Measurements from ENCODE around the gene GALR3.
A peak's percentile ranks its signal among the peaks of the same experiment; 100 is the strongest.

GALR3 gene

DNA sequence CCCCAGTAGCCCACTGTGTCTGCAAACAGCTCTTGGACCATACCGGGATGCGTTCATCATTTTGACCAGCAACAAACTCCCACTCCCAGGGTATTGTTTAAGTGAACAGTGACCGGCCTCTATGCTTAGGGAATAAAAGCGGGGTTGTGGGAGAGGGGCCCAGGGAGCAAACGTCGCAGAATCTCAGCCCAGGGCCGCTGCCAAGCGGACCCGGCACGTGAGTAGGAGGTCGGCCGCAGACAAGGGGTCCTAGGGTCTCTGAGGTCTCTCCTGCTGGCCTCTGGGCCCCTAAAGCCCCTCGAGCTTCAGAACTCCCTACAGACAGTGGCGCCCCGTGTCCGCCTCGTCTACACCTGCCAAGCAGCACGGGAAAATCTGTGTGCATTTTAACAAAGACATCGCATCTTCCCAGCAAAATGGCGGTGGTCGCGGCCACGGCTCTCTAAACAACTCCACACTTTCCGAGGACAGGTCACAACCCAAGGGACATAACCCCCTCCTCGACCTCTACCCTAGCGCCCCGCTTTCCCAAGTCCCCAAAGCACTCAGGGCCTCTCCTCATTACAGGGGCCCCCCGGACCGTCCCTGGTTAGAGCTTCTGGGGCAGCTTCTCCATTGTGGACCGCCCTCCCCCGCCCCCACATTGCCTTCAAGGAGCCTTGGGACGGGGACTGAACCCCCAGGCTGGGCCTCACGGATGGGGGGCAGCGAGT, 19.4 kb upstream of the GALR3 start:
- no peak for DNase-seq

DNA sequence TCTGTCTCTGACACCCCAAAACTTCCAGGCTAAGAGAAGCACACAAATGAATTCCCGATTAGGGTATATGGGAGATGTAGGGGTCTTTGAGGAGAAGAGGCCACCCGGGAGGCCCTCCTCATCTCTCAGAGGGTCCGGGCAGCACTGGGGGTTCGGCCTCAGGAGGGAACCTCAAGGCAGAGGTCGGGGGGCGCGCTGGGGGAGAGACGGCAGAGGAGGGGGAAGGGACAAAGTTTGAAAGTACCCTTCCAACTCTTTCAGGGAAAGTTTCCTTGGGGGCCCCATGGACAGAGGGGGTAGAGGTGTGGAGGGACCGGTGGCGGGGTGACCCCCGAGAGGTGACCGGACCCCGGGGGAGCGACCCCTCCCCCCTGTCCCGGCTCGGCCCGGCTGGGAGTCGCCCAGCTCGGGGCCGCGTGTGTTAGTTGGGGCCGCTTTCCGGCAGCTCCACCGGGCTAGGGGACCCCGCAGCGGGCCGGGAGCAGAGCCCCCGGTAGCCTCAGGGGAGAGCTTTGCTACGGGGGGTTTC, 18.8 kb upstream of the GALR3 start:
- DNase-seq, result no peak

DNA sequence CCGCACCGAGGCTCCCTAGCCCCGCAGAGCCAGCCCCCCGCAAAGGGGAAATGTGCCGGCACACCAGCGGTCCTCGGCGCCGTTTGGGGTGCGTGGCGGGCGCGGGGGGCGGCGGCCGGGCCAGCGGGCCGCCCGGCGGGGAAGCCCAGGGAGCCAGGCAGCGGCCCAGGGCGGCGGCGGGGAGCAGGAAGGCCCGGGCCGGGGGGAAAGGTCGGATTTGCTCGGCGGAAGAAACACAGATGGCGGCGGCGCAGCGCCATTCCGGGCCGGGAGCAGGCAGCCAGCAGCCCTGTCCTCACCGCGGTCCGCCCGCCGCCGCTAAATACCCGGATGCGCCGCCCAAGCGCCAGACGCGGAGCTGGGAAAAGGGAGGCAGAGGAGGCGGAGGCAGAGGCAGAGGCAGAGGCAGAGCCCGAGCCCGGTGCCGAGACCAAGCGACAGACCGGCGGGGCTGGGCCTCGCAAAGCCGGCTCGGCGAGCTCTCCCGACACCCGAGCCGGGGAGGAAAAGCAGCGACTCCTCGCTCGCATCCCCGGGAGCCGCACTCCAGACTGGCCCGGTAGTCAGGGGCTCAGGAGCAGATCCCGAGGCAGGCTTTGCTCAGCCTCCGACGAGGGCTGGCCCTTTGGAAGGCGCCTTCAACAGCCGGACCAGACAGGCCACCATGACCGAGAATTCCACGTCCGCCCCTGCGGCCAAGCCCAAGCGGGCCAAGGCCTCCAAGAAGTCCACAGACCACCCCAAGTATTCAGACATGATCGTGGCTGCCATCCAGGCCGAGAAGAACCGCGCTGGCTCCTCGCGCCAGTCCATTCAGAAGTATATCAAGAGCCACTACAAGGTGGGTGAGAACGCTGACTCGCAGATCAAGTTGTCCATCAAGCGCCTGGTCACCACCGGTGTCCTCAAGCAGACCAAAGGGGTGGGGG, 18.0 kb upstream of the GALR3 start:
- peak; percentile 62 to 78 for DNase-seq

DNA sequence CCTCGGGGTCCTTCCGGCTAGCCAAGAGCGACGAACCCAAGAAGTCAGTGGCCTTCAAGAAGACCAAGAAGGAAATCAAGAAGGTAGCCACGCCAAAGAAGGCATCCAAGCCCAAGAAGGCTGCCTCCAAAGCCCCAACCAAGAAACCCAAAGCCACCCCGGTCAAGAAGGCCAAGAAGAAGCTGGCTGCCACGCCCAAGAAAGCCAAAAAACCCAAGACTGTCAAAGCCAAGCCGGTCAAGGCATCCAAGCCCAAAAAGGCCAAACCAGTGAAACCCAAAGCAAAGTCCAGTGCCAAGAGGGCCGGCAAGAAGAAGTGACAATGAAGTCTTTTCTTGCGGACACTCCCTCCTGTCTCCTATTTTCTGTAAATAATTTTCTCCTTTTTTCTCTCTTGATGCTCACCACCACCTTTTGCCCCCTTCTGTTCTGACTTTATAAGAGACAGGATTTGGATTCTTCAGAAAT, 17.3 kb upstream of the GALR3 start:
- DNase-seq, result no peak

DNA sequence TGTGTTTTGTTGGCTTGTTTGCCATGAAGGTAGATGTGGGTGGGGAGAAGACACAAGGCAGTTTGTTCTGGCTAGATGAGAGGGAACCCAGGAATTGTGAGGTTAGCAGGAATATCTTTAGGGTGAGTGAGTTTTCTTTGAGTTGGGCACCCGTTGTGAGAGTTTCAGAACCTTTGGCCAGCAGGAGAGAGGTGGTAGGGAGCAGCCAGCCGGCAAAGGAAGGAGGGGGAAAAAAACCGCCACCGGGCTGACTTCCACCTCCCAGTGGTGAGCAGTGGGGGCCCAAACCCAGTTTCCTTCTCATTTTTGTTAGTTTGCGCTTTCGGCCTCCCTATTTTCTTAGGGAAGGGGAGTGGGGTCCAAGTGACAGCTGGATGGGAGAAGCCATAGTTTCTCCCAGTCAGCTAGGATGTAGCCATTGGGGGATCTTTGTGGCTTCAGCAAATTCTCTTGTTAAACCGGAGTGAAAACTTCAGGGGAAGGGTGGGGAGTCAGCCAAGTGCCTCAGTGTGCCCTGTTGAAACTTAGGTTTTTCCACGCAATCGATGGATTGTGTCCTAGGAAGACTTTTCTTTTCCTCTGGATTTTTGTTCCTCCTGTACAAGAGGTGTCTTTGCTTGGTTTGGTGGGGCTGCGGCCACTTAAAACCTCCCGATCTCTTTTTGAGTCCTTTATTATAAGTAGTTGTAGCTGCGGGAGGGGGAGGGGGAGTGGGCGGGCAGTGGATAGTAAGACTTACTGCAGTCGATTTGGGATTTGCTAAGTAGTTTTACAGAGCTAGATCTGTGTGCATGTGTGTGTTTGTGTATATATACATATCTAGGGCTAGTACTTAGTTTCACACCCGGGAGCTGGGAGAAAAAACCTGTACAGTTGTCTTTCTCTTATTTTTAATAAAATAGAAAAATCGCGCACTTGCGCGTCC, 16.5 kb upstream of the GALR3 start:
- DNase-seq, result no peak

DNA sequence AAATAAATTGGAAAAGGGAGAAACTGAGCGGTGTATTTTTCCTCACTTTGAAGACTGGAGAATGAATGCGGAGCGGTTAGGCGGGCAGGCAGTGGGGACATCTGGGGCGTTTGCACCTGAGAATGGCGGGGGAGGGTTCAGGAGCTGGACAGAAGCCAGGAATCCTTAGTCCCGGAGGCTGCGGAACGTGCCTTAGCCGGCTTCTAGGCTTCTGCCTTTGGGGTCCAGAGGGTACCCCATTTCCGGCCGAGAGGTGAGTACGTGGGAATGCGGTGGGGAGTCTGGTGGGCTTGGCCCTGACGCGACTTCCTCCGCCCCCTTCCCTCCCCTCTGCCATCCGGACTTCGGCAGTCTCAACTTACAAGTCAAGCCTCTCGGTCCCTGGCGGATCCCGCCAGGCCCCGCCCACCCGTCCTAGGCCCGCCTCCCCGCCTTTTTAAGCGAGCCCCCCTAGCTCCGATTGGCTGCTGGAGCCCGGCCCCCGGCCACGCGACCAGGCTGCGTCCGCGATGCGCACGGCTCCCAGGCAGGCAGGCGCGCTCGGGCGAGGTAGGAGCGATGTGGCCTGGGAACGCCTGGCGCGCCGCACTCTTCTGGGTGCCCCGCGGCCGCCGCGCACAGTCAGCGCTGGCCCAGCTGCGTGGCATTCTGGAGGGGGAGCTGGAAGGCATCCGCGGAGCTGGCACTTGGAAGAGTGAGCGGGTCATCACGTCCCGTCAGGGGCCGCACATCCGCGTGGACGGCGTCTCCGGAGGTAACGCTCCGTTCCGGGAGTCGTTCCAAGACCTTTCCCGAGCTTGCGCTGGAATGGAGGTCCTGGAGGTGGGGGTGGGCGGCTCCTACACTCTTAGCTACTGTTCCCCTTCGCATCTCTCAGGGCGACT, 15.5 kb upstream of the GALR3 start, which contains the start of gene GCAT:
Gene GCAT, plus strand, starts transcription at position 525 of the 884 bp plus-strand sequence. Its CDS starts 34 bp downstream, at position 559.
- DNase-seq, result peak; percentile 73 to 87

DNA sequence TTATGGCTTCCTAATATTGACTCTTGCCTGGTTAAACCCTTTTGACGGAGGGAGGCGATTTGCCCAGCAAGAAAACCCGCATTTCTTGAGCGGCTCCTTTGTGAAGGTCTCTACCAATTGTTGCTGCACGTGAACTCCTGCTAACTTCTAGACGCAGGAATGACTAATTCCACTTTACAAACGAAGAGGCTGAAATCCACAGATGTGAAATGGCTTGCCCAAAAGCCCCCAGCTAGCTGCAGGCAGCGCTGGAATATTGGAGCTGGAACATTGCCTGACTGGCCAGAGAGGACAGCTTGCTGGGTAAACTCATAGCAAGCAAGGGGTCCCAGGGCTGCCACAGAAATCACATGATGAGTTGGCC, 14.9 kb upstream of the GALR3 start:
- DNase-seq, result no peak

DNA sequence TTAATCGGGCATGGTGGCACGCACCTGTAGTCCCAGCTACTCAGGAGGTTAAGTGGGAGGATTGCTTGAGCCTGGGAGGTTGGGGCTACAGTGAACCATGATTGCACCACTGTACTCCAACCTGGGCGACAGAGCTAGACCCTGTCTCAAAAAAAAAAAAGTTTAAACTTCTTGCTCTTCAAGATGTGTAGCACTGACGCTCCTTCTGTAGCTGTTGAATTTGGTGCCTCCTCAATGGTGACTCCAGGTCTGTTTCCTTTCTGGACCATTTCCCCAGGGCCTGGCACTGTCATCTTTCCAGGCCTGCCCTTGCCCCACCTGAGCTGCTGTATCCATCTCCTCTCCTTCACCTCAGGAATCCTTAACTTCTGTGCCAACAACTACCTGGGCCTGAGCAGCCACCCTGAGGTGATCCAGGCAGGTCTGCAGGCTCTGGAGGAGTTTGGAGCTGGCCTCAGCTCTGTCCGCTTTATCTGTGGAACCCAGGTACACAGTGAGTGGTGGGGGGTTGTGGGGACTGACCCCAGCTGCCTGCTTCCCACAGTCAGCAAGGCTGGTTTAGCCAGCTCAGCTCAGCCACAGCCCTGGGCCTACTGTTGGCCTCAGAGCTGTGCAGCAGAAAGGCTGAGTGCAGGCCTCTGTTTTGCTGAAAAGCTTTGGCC, 13.4 kb upstream of the GALR3 start:
- no peak for DNase-seq

DNA sequence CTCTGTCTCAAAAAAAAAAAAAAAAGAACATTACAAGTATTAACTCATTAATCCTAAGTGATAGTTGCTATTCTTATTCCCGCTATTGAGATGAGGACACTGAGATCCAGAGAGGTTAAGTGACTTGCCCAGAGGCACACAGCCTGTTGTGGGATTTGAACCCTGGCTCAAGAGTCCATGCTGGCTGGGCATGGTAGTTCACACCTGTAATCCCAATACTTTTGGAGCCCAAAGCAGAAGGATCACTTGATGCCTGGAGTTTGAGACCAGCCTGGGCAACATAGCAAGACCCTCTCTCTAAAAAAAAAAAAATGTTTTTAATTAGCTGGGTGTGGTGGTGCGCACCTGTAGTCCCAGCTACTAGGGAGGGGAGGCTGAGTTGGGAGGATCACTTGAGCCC, 11.3 kb upstream of the GALR3 start:
- no peak for DNase-seq

DNA sequence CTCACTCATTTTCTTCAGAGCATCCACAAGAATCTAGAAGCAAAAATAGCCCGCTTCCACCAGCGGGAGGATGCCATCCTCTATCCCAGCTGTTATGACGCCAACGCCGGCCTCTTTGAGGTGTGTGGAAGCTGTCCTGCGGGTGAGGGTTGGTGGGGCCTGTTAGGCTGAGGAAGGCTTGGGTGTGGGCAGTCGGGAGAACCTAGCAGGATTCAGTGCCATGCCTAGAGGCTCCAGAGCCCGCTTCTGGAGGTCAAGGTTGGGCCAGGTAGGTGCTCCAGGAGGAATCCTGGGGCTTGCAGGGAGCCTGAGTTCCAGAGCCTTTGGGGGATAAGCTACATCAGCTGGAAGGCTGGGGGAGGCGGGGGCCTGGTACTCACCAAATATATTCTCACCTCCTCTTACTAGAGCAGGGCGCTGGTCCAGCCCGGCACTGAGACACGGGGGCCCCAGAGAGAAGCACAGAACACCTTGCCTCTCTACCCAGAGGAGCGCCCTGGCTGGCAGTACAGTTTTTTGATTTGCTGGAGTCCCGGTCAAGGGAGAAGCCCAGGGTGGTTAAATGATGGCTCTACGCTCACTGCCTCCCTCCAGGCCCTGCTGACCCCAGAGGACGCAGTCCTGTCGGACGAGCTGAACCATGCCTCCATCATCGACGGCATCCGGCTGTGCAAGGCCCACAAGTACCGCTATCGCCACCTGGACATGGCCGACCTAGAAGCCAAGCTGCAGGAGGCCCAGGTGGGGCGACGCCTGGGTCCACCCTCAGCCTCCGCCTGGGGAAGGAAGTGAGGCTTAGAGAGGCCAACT, 10.1 kb upstream of the GALR3 start:
- DNase-seq, result no peak

DNA sequence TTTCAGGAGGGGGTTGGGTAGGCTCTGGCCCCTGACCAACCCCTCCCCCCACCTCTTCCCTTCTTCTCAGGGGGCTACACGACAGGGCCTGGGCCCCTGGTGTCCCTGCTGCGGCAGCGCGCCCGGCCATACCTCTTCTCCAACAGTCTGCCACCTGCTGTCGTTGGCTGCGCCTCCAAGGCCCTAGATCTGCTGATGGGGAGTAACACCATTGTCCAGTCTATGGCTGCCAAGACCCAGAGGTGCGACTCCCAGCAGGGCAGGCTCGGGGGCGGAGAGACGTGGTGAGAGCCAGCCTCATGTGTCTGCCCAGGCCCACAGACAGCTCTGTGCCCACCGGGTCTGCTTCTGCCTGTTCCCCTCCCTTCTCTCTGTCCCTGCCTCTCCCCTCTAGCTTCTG, 7.6 kb upstream of the GALR3 start:
- DNase-seq, result no peak

DNA sequence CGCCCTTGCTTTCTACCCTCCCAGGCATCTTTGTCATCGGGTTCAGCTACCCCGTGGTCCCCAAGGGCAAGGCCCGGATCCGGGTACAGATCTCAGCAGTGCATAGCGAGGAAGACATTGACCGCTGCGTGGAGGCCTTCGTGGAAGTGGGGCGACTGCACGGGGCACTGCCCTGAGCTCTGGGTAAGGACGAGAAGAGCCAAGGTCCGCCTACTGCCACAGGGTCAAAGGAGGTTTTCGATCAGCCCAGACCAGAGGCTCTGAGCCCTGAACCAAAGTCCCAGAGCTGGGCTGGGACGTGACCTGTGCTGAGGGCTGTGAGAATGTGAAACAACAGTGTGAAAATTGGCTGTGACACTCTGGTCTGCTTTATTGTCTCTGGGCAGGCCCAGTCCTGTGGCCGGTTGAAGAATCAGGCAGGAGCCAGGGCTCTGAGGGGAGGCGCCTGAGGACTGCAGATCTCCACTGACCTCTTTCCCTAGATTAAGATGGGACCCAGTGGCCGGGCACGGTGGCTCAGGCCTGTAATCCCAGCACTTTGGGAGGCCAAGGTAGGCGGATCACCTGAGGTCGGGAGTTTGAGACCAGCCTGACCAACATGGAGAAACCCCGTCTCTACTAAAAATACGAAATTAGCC, 6.5 kb upstream of the GALR3 start:
- no peak for DNase-seq

DNA sequence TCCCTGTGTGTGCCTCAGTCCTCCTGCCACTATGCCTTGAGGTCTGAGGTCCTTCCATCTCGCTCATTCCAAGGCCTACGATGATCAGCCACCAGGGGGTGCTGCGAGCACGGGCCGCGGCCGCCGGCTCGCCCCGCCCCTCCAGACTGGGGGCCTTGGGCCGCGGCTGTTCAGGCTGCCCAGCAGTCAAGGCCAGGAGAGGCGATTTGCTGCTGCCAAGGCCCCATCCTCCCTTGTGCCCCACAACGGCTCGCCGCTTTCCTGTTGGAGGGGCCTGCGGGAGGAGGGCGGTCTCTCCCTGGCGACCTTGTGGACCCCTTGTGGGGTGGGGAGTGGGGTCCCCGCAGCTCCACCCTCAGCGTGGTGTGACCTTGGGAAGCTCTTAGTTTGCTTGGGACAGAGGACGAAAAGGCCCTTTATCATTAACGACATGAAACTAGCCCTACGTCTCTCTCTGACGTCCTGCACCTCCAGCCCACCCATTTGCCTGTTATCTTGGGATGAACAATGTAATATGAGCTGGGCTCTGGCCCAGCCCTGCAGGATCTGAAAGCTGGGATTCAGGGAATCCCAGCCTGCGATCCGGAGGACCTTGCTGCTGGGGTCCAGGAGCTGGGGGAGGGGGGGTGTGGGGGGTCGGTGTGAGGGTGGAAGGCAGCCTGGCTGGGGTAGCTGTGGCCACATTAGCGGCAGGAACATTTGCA, 5.3 kb upstream of the GALR3 start:
- peak in 1 of 2 donors; percentile 62 for DNase-seq

DNA sequence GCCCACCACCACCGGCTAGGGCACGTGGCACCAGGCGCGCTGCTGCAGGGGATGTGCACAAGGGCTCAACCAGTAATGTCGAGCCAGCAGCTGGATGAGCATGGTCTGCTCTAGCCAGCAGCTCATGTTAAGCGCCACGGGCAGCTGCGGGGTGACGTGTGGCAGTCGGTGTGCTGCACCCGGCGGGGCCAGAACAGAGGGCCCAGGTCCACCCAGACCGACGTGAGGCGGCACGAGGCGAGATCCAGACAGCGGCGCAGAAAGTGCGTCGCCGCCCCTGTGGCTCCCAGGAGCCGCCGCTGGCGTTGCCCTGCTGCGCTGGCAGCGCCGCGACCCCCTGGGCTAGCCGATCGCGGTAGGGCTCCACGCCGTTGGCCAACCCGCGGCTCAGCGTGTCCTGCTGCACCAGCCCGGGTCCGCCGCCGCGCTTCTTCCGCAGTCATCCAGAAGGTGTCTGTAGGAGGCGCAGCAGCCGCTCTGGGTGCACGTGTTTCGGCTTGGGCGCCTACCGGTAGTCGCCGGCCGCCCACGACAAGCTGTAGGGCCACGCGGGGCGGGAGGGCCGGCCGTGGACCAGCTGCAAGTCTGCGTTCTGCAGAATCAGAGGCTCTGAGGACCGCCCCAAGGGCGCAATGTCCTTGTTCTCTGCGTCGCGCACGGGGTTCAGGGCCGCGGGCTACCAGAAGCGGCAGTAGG, 4.6 kb upstream of the GALR3 start:
- peak; percentile 30 to 40 for DNase-seq

DNA sequence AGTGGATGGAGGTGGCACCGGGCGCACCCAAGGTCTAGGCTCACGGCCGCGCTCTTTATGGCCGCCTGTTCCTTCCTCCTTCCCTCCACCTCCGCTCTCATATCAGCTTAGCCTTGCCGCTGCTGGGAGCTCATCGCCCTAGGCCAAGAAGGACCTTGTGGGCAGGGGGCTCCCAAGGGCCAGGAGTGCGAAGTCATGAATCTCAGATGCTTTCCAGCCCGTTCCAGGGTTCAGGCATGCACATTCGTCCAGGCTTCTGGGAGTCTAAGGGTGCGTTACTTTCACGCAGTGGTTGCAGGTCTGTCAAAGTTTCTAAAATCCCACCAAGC, 4.1 kb upstream of the GALR3 start:
- no peak for DNase-seq

DNA sequence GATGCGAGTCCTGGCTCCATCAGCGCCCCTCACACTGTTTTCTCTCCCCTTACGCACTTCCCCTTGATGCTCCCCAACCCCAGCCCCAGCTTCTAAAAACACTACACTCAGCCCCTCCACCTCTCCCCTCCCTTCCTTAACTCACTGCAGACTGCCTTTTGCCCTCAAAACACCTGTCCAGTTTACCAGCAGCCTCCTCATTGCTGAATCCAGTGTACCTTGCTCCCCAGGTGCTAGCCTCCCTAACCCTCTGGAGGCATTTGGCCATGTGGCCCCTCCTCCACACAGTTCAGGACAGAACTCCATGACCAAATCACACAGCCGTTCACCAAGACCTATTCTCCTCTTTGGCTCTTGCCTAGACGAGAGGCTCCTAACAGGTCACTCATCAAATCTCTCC, 2.8 kb upstream of the GALR3 start:
- DNase-seq, result no peak

DNA sequence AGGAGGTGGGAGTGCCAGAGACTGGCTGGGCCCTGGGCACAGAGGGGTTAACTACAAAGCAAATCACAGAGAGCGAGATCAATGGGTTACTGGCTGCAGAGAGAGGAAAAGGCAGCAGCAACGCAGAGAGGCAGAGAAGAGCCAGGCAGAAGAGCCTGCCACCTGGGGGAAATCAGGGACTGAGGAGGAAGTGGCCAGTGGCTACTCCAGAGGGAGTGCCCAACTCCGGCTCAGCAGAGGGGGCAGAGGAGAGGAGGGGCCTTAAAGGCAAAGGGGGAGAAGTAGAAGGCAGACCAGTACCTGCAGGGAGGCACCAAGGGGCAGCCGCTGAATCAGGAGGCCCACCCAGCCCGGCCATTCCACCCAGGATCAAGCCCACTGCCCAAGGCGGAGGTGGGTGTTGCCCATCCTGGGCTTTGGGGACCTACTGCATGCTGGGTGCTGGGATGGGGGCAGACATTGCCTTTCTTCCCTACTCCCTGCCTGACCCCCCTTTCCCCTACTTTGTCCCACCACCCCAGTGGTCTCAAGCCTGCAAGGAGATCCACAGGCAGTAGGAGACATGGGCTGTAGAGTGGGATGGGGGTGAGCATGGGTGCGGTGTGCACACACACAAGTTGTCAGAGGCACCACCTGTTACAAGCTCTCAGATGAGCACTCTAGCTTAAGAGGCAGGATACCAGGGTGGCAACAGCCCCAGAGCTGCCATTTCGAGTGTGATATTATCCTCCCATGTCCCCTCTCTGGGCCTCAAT, 926 bp upstream of the GALR3 start:
- no peak for DNase-seq
